HS-27A (cell line): ENCODE results near the gene CDH20.
A peak's percentile ranks its signal among the peaks of the same experiment; 100 is the strongest.

Experiments used
- DNase-seq: peaks from one replicate; pipeline ENCODE4 v3.0.0-alpha.2; 2012; ENCODE audit warnings: low read depth, missing footprints

Gene CDH20

GRCh38 chr18:61426492-61427053, 93.3 kb downstream of the CDH20 start:
- DNase-seq, result no peak

- no peak for DNase-seq
These were observed 95.0 kb downstream of the CDH20 start for GRCh38 chr18:61428266-61428665.

- no peak for DNase-seq
These were observed 99.4 kb downstream of the CDH20 start for GRCh38 chr18:61432590-61432989.

GRCh38 chr18:61435064-61435652, 101.9 kb downstream of the CDH20 start:
- no peak for DNase-seq

- no peak for DNase-seq
These were observed 110.0 kb downstream of the CDH20 start for GRCh38 chr18:61443081-61443725.

GRCh38 chr18:61448316-61448715, 115.1 kb downstream of the CDH20 start:
- no peak for DNase-seq

- no peak for DNase-seq
These were observed 126.8 kb downstream of the CDH20 start for GRCh38 chr18:61459896-61460648.

GRCh38 chr18:61464551-61465142, 131.4 kb downstream of the CDH20 start:
- no peak for DNase-seq

- no peak for DNase-seq
These were observed 133.5 kb downstream of the CDH20 start for GRCh38 chr18:61466736-61467135.

GRCh38 chr18:61470031-61470674, 136.9 kb downstream of the CDH20 start:
- DNase-seq, result no peak

- no peak for DNase-seq
These were observed 138.3 kb downstream of the CDH20 start for GRCh38 chr18:61471541-61471940.

GRCh38 chr18:61471942-61472341, 138.7 kb downstream of the CDH20 start:
- no peak for DNase-seq

- DNase-seq, result no peak
These were observed 141.1 kb downstream of the CDH20 start for GRCh38 chr18:61474341-61474740.

GRCh38 chr18:61474918-61475317, 141.7 kb downstream of the CDH20 start:
- DNase-seq, result no peak

GRCh38 chr18:61475931-61476330, 142.7 kb downstream of the CDH20 start:
- DNase-seq, result no peak

- DNase-seq, result no peak
These were observed 156.1 kb downstream of the CDH20 start for GRCh38 chr18:61489334-61489733.

GRCh38 chr18:61496374-61496773, 163.1 kb downstream of the CDH20 start:
- no peak for DNase-seq

- DNase-seq, result no peak
These were observed 164.2 kb downstream of the CDH20 start for GRCh38 chr18:61497422-61497821.

GRCh38 chr18:61502472-61502871, 169.2 kb downstream of the CDH20 start:
- peak; percentile 27 for DNase-seq

- DNase-seq, result no peak
These were observed 170.5 kb downstream of the CDH20 start for GRCh38 chr18:61503688-61504087.

GRCh38 chr18:61528961-61529360, 195.7 kb downstream of the CDH20 start:
- DNase-seq, result no peak

- DNase-seq, result no peak
These were observed 197.5 kb downstream of the CDH20 start for GRCh38 chr18:61530681-61531080.
